DOHH2 (cell line): ENCODE results near the gene PKP3.

Source experiments
- EZH2phosphoT487 ChIP-seq: fragments of 200-600 bp; sonication (generic); IDR thresholded peaks from 2 replicates; pipeline ENCODE4 v1.6.1; 2017; ENCODE audit warnings: borderline replicate concordance, mild to moderate bottlenecking, antibody characterized with exemption, low read length, moderate library complexity, mixed read lengths
- TF ChIP-seq, protein P1 (sequence below): fragments of 200-600 bp; sonication (generic); IDR thresholded peaks from one replicate; pipeline ENCODE4 v1.5.1; 2014; ENCODE audit warnings: antibody characterized with exemption, mild to moderate bottlenecking, low read depth, low read length; ENCODE audit not compliant: poor library complexity, severe bottlenecking

DNA sequence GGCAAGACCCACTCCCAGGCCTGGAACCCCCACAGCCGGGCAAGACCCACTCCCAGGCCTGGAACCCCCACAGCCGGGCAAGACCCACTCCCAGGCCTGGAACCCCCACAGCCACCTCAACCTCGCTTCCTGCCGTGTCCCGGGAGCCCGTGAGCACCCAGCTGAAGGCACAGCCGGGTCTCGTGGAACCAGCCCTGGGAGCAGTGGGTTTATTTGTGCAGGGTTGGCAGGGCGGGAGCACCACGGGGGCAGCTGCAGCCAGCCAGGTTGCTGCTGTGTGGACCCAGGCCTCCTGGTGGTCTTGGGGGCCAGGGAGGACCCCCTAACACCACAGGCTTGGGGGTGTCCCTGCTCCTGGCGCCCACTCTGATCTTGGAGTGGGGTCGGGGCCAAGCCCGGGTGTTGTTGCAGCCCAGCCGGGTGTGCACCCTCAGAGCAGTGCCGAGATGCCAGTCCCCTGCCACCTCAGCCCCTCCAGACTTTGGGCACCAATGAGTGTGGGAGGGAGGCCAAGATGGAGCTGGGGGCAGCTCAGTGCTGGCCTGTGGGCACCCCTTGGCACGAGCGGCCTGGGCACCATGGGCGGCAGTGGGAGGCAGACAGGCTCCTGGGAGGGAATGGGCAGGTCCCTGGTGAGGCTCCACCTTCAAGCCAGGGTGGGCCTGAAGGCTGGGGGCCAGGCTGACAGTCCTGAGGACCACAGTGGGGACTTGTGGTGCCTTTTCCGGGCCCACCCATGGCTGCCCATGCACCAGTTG, 8.2 kb upstream of the PKP3 start:
- TF ChIP-seq, protein P1, sequence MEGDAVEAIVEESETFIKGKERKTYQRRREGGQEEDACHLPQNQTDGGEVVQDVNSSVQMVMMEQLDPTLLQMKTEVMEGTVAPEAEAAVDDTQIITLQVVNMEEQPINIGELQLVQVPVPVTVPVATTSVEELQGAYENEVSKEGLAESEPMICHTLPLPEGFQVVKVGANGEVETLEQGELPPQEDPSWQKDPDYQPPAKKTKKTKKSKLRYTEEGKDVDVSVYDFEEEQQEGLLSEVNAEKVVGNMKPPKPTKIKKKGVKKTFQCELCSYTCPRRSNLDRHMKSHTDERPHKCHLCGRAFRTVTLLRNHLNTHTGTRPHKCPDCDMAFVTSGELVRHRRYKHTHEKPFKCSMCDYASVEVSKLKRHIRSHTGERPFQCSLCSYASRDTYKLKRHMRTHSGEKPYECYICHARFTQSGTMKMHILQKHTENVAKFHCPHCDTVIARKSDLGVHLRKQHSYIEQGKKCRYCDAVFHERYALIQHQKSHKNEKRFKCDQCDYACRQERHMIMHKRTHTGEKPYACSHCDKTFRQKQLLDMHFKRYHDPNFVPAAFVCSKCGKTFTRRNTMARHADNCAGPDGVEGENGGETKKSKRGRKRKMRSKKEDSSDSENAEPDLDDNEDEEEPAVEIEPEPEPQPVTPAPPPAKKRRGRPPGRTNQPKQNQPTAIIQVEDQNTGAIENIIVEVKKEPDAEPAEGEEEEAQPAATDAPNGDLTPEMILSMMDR, result no peak
- no peak for TF ChIP-seq EZH2phosphoT487
